HG03442 (cell line): ENCODE data around the gene PBXIP1.

Source experiments
- ATAC-seq: cut with Tn5 transposase; IDR thresholded peaks from one replicate; pipeline ENCODE4 v1.9.1; 2021; ENCODE audit warnings: mild to moderate bottlenecking, moderate library complexity; ENCODE audit not compliant: unreplicated experiment

The PBXIP1 gene

DNA sequence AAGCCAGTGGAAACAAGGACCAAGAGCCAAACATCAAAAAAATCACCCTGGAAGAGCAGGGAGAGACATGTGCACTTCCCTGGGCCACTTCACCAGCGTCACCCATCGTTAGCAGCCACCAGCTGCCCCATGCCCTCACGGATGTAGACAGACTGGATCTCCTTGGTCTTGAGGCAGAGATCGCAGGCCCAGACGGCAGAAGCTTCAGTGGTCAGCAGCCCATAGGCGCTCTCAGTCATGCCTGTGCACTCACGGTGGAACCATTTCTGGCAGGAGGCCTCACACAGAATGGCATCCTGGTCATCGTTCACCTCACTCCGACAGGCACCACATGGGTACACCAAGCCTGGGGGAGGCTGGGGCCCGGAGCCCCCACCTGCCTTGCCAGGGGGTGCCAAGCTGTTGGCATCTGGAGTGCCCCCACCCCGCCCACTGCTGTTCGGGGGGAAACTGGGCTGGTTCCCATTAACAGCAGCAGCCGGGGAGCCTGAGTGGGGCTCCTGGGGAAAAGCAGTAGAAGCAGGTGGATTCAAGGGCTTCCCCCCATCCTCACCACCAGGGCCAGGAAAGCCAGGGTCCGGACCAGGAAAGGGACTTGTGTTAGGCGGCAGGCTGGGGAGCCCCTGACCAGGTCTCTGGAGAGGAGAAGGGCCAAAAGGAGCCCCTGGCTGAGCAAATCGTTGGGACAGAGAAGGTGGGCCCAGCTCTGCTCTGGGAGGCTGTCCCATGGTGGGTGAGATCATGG, 3.0 kb upstream of the PBXIP1 start:
- ATAC-seq, result no peak

DNA sequence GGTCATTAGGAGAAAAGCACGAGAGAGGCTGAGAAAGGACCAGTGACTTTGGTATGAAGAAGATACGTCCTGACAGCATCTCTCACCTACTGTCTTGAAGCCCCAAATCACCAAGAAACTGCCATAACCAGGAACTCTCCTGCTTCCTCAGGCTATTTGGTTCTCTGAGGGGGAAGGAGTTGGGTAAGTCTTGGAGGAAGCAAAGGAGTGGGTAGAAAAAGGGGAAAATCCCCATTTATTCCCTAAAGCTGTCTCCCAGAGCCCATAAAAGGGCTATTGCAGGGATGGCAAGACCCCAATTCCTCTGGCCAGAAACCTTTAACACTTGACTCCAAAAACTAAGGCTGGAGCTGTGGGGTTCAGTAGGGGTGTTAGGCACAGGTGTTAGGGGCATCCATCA, 2.1 kb upstream of the PBXIP1 start:
- ATAC-seq, result no peak

DNA sequence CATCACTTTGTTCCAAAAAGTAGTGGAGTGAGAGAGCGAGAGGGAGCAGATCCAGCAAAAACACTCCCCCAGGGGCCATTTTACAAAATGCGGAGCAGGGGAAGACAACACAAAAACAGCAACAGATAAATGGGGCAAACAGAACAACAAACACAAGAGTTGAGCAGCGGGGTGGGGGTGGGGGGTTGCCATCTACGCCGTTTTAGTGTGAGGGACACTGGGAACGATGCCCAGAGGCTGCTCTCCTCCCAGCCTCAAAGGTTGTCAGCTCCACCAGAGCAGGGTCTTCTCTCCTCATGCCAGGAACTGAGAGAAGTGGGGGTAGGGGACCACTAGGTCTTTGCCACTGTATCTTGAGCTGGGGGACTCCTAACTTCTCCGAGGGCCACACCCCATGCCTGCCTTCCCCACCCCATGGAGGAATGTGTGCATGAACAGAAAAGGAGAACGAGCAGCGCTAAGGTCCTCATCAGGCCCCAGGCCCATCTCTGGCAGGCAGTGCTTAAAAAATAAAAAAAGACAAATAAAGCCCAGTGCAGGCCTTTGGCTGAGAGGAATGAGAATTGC, 1.3 kb upstream of the PBXIP1 start:
- ATAC-seq, result no peak

DNA sequence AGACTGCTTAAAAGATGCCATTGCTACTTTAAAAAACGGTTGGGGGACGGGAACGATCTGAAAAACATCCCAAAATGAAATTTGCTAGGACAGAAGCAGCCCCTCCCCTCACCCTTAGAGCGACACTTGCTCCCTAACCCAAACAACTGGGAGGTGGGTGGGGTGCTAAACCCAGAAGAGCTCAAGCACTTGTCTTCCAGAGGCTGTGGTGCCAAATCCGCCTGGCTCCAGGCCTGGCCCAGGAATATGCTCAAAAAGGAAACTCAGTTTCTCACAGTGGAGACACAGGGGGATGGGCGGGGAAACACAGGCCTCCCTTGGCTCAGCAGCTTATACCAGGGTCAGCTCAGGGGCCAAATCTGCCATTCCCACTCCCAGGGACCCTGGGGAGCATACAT, 644 bp upstream of the PBXIP1 start:
- ATAC-seq, result no peak

DNA sequence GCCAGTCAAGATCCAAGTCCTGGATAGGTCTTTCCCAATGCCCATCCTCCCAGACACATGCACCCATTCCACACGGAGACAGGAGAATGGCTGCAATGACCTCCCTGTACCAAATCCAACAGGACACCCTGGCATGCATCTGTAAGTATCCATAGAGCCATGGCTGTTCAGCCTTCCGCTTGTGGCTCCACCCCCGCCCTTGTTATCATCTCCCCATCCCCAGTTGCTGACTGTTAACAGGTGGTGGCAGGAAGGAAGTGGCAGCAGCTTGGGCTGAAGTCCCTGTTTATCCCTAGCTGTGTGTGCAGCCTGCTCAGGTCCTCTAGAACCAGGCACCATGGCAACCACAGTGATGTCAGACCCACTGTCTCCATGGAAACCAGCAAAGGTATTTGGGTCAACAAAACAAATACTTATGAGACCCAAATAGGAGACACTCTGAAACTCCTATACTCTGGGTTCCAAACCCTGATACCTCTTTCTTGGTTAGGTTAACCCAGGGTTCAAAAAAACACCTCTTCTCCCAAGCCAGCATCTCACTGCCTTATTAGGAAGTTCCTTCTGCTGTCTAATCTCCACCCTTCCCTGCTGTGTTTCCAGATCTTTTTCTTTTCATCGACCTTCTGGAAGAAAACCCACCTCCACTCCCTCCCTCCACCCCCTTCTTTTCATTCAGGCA, 721 bp downstream of the PBXIP1 start:
- ATAC-seq, result no peak

DNA sequence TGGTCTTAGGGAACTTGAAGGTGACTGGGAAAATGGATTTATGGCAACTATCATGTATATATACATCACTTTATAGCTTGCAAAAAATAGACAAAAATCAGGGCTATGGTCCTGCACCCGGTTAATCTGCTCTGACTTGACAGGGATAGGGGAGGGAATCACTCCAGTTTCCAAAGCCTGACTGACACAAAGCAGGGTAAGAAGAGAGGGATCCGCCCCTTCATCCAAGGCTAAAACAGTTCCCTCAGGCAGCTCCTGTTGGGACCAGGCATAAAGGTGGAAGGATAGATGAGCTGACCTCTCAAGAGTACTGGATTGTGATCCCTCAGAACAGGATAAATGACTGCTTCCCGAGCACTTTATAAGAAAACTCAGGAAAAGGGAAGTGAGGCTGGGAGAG, 1.4 kb downstream of the PBXIP1 start:
- ATAC-seq, result no peak

DNA sequence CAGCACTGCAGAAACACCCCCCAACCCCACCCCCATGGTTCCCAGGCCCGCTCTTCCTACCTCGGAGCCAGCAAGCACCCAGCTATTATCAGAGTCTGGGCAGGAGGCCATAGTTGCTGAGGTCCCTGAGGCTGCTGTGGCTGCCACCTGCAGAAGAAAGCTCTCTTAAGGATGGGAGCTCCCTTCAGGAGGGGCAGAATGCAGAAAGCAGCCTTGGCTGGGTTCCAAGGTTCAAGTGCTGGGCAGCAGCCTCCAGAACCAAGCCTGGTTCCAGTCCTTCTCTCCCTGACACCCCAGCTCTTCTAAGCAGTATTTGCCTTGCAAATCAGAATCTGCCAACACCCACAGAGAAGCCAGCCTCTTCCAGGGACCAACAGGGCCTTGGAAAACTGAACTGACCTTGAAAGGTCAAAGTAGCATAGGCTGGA, 2.3 kb downstream of the PBXIP1 start:
- no peak for ATAC-seq

DNA sequence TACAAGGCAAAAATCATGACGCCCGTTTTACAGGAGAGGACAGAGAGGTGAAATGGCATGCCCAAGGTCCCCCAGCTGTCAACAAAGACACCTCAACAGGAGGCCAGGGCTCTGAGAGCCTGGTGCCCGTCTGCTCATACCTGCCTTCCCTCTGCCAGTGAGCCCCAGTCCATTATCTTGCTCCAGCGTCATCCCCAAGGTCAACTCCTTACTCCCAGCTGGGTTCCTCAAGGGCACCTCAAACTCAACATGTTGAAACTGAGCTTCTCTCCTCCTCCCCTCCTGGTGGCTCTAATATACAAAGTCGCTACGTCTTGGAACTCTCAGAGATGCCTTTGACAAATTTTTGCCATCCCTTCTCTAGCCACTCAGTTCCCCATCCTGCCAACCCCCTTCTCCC, 3.2 kb downstream of the PBXIP1 start:
- no peak for ATAC-seq

DNA sequence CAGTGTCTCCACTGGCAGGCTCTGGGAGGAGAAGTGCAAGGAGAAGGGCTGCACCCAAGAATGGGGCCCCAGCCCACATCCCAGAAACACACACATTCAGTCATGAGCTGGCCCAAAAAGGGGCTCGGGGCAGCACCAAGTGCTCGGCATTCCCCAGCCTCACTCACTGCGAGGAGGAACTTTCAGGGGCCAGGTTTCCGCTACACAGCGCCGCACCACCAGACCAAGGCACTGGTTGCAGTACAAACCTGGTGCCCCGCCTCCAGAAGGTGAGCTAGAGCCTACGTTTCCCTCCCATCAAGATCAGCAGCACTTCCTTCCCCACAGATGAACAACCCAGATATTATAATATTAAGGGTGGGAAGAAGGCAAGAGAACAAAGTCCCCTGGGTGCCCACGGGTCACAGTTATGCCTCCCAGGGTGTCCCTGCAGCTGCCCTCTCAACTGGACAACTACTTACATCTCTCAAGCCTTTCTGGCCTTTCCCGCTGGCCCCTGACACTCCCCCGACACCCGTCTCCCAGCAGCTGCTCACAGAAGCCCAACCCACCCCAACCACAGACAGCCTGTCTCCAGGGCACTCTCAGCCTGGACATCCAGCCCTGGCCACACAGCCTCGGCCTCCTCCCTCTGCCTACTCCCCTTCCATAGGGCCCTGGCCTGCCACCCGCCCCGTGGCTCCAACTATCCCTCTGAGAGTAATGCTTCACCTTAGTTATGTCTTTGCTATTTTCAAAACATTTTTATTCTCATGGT, 3.8 kb downstream of the PBXIP1 start:
- ATAC-seq, result no peak

DNA sequence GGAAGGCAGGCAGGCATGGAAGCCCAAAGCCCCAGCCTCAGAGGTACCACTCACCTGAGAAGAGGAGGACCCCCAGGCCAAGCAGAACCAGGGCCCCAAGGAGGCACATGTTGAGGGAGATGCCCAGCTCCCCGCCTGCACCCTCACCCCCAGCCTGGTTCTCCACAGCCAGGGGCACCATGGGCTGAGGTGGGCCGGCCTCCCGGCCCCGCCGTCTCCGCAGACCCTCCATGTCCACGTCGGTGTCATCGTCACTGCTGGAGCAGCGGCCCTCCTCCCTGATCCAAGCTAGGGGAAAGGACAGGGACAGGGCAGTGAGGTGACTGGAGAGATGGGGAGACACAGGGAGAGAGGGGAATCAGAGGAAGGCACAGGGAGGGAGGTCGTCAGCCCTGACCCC, 7.8 kb downstream of the PBXIP1 start:
- ATAC-seq, result no peak

DNA sequence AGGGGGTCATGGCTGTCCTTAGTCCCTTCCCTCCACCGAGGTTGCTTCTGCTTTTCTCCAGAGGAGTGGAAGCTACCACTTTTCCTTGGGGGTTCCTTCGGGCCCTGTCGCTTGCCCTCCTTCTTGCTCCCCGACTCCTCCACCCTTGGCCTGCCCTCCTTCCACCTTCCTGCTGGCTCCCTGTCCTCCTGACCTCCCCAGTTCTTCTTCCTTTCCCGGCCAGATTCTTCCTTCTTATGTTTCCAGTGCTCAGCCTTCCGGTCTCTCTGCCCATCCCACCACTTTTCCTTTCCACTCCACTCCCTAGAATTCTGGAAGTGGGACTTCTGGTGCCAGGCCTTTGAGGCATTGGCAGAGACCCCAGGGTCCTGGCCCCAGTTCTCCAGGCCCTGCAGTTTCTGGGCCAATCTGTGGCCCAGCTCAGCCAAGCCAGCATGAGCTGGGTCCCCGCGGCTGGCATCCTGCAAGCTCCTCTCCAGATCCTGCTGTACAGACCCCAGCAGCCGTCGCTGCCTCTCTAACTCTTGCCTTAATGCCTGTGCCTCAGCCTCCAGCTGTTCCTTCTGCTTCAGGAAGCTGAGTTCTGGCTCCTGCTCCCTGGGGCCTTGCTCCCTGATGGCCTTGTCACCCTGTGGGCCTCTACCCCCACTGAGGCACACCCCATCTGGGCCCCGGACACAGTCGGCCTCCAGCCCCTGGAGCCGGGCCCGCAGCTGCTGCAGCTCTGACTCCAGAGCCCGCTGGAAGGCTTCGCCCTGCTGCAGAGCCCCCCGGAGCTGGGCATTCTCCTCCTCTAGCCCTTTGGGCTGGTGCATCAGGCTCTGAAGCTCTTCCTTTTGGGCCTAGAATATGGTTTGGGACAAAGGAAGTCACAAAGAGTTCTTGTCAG, 9.7 kb downstream of the PBXIP1 start:
- no peak for ATAC-seq

DNA sequence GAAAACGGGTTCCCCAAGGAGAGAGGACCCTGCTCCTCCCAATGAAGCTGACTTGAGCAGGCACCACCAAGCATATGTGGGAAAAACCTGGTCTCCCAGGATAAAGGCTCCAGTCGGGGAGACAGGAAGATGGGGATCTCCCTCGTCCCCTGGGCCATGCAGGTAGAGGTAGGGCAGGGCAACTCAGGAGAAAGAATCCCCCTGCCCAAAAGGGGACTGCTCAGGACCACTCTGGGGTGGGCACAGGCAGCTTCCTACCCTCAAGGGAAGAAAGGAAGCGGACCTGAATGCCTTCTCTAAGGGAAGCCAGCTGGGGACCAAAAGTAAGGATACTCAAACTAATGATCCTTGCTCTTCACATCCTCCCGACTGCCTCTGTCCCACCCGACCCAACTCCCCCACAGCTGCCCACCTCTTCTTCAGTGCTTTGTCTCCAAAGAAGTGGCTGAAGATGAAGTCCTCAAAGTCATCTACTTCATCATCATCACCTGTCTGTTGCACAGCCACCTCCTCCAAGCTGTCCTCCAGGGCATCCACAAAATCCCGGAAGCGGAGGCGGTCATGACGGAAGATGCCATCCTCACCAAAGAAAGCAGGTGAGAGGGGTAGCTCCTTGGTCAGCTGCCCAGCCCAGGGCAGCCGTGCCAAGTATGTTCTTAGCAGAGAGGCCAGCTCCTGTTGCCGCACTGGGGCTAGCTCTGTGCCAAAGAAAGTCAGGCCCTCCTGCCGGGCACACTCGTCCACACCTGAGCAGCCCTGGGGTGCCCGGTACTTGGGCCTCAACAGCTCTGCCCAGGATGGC, 10.5 kb downstream of the PBXIP1 start:
- ATAC-seq, result no peak

DNA sequence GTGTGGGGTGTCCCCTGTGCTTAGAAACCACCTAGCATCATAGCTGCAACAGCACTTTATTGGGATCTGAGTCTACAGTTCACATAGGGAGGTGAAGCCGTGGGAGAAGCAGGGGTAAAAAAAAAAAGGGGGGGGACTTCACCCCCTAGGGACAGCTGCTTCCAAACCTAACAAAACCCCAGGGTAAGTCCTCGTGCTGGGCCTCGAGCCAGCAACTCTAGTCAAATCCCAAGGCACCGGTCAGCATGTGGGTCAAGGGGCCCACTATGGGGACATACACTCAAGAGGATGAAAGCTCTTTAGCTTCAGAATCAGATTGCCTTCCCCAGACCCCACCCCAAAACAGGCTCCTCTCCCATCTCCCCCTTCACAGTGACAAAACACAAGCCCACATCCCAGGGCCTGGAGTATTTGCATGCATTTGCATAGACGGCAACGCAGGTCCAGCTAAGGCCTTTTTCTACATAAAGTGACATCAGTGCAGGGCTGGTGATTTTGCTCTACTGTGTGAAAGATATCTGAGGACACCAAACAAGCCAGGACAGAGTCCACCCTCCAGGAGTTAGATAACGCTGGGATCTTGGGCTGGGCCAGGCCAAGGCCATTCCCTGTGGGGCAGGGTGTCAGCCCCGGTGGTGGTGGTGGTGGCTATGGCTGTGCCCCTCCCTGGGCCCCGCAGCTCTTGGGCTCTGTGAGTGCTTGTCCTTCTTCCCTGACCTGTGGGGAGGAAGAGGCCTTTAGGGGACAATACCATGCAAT, 11.3 kb downstream of the PBXIP1 start:
- no peak for ATAC-seq

DNA sequence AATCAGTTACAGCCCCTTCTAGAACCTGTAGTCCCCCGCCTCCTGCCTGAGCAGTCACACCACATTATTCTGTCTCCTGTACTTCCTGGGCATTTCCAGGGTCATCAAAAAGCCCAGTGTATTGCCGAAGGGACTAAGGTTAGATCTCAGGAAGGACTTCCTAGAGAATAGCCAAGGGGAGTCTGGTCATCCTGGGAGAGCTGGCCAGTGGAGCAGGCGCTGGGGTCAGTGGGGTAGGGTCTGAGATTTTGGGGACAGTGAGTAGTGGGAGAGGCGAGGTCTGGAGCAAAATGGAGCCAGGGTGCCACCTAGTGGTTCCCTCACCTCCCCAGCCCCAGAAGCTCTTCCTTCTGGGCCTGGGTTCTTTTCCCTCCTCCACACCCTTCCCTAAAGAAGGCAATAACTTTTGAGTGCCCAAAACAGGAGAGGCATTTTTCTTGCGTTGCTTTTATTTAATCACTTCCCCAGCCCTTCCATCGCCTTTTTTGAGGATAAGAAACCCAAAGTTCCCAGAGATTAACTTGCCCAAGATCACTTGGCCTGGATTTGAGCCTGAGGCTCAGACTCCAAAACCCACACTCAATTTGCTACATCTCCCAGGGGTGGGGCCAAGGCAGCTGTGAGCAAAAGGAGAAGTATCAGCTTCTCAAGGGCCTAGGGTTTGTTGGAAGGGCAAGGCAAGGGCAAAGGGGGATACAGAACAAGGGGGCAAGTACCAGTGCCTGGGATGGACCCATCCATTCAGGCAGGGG, 12.1 kb downstream of the PBXIP1 start:
- ATAC-seq, result no peak

DNA sequence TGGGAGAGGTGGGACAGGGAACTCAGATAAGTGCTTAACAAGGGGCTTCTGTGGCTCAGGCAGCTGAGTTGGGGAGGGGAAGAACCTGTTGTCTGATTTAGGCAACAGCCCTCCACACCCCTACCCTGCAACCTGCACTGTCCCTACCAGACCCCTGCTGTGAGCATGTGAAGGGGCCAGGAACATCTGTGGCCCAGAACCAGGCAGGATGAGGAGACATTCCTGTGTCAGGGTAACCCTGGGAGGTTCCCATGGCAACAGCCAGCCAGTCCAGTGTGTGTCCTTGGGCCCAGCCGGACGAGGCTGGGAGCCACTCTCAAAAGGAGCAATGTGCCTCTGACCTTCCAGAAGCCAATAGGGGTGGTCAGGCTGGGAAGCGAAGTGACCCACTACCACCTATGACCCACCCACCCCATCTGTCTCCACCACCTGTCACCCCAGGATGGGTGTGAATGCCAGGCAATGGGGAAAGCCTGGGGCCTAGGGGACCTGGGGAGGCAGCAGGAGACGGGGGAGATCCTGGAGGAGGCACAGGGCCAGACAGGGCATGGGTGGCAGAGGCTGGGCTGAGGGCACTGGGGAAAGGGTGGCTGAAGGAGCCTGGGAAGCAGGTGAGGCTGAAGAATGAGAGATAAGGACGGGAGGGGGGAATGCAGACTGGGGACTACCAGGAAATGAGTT, 14.4 kb downstream of the PBXIP1 start:
- no peak for ATAC-seq

DNA sequence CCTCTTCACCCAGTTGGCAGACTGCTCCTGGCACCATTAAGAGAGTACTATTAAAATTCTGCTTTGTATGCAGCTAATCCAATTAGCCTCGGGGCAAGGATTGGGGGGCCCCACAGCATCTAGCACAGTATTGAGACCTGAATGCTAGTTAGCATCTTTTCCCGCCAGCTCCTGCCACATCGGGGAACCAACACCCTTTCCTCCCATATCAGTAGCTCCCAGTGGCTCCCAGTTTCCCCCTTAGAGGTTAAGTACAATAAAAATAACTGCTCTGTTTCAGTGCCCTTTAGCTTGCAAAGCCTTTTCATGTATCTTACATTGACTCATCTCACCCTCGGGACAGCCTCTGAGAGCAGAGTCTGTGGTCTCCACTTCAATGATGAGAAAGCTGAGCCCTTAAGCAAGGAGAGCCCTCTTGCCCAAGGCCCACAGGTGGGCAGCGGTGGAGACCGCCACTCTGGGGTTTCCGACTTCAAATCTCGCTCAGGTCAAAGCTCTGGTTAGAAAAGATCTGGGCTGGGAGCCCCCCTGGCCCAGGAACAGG, 15.2 kb downstream of the PBXIP1 start:
- no peak for ATAC-seq

DNA sequence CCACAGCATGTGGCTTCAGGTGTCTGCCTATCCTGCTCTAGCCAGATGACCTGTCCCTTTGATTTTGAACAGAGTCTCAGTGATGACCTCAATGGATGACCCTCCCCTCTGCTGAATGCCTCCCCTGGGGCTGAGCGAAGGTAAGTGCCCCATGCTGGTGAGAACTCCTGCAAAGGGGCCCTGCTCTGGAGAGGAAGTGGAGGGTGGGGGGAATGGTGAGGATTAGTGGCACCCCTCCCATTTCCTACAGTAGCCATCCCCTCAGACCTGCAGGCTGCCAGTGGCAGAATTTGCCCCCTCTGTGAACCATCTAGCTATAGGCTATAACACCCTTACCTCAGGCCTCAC, 15.7 kb downstream of the PBXIP1 start:
- ATAC-seq, result no peak
